ENCODE measurements around the gene NEK4.

NEK4 gene

DNA sequence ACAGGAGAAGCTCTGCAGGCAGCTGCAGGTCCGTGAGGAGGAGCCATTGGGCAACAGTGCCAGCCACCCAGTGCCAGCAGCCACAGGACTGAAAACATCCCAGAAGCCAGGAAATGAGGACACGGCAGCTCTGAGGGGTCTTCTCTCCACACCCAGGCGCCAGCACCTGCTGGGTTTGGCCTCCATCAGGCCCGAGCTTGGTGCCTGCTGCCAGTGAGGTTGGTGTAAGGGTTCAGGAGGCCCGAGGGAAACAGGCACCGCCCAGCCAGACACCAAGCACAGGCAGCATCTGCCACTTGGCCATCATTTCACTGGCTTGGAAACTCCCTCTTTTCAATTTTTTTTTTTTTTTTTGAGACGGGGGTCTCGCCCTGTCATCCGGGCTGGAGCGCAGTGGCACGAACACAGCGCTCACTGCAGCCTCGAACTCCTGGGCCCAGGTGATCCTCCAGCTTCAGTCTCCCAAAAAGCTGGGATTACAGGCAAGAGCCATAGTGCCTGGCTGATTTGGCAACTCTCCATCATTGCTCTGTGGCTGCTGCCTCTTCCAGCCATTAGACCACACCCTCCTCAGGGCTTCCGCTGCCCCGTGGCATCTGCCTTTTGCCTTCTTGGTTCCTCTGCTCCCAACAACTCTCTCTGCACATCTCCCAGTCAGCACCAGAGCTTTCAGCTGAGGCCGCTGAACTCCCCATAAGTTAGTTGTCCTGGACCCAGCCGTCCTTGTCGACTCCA lies 22.4 kb upstream of the NEK4 start:
- TF ChIP-seq, protein P1, sequence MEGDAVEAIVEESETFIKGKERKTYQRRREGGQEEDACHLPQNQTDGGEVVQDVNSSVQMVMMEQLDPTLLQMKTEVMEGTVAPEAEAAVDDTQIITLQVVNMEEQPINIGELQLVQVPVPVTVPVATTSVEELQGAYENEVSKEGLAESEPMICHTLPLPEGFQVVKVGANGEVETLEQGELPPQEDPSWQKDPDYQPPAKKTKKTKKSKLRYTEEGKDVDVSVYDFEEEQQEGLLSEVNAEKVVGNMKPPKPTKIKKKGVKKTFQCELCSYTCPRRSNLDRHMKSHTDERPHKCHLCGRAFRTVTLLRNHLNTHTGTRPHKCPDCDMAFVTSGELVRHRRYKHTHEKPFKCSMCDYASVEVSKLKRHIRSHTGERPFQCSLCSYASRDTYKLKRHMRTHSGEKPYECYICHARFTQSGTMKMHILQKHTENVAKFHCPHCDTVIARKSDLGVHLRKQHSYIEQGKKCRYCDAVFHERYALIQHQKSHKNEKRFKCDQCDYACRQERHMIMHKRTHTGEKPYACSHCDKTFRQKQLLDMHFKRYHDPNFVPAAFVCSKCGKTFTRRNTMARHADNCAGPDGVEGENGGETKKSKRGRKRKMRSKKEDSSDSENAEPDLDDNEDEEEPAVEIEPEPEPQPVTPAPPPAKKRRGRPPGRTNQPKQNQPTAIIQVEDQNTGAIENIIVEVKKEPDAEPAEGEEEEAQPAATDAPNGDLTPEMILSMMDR (IDR thresholded peaks at IDR 0.05; ENCODE audit: extremely low read depth, missing control alignments): no peak
- DNase-seq (ENCODE audit: low spot score): no peak

DNA sequence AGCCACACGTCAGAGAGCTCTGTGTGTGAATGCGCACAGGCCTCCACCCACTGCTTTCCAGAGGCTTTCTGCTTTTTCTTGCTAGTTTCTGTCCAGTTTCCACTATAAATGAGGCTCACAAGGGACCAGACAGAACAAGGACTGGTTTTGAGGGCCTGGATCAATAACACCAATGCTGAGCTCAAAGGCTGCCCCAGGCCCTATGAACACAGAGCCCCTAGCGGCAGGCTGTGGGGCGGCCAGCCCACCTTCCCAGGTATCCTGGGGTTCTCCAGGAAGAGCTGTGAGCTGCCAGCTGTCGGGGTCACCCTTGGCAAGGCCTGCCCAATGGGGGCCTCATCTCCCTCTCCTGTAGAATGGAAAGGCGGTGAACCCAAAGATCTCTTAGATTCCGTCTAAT lies 21.7 kb upstream of the NEK4 start:
- no peak for DNase-seq (ENCODE audit: low spot score)
- TF ChIP-seq, protein P1 (IDR thresholded peaks at IDR 0.05; ENCODE audit: extremely low read depth, missing control alignments): no peak

DNA sequence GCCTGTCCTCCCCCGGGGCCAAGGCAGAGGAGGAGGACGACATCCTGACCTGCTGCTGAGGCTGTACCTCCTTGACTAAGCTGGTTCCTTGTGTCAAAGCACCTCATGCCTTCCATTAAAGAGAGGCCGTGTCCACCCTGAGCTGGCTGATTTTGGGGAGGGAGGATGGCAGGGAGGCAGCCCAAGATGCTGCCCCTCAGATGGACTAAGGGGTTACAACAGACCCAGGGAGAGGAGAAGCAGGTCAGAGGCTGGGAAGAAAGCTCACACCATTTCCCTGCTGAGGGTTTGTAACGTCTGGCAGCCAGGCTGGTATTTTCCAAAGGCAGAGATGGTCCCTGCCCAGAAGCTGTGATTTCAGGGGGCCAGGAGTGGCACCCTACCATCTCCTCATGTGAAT lies 21.2 kb upstream of the NEK4 start:
- DNase-seq (ENCODE audit: low spot score): no peak
- TF ChIP-seq, protein P1 (IDR thresholded peaks at IDR 0.05; ENCODE audit: extremely low read depth, missing control alignments): no peak

DNA sequence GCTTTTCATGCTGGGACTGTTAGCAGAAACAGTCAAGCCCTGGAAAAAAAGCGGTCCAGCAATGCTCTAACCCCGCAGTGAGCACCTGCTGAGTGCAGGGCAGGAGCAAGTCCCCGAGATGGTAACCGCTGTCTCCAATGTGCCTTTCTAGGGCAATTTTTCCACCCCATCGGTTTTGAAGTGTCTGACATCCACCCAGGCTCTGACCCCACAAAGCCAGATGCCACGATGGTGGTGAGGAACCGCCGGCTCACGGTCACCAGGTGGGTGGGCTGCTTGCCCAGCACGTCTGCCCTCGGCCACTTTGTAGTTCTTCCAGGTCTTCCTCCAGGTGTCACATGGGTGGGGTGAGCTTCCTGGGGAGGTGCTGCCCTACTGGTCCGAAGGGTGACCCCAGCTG lies 20.6 kb upstream of the NEK4 start:
- TF ChIP-seq, protein P1 (IDR thresholded peaks at IDR 0.05; ENCODE audit: extremely low read depth, missing control alignments): no peak
- no peak for DNase-seq (ENCODE audit: low spot score)

DNA sequence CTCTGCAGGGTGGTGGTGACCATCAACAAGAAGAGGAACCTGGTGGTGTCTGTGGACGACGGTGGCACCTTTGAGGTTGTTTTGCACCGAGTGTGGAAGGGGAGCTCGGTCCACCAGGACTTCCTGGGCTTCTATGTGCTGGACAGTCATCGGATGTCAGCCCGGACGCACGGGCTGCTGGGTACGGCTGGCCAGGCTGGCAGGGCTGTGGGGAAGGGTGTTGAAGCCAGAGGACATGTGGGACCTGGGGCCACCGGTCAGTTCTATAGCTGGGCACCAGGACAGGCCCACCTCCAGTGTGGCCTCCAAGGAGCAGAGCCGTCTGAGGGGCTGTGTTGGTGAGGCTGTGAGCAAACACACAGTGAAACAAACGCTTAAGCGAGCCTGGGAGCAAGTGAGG lies 20.0 kb upstream of the NEK4 start:
- TF ChIP-seq, protein P1 (IDR thresholded peaks at IDR 0.05; ENCODE audit: extremely low read depth, missing control alignments): no peak
- DNase-seq (ENCODE audit: low spot score): no peak

DNA sequence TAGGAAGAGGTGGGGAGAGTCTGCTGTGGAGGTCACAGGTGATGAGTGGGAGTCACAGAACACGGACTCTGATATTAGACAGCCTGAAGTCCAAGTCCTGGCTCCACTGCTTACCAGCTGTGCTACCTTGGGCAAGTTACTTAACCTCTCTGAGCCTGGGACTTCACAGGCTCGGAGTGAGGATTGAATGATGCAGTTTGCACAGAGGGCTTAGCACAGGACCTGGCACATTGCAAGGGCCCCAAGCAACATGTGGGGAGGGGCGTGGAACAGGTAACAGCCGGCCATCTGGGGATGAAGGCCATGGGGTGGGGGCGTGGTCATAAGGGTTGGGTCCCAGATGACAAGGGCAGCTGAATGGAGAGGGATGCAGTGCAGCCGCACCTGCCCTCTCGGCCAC lies 19.6 kb upstream of the NEK4 start:
- no peak for DNase-seq (ENCODE audit: low spot score)
- TF ChIP-seq, protein P1 (IDR thresholded peaks at IDR 0.05; ENCODE audit: extremely low read depth, missing control alignments): no peak

DNA sequence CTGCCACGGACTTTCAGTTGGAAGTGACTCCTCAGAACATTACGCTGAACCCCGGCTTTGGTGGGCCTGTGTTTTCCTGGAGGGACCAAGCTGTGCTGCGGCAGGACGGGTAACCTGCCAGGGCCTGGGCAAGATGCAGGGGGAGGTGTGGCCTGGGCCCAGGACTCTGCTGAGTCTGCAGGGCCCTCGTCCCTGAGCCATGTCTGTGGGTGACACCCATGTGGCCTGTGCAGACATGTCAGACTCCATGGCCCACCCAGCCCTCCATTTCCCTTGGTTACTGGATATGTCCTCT lies 19.0 kb upstream of the NEK4 start:
- DNase-seq (ENCODE audit: low spot score): no peak
- TF ChIP-seq, protein P1 (IDR thresholded peaks at IDR 0.05; ENCODE audit: extremely low read depth, missing control alignments): no peak
